Measurements from ENCODE around the gene INSC. TPM values are rescaled to one million over a fixed set of nuclear protein-coding genes. Genes with fewer than 3 reads are reported as not detected.

Gene INSC
- total RNA-seq, 2 donors from 2014 or later = 1.0 TPM; not detected in 1

DNA sequence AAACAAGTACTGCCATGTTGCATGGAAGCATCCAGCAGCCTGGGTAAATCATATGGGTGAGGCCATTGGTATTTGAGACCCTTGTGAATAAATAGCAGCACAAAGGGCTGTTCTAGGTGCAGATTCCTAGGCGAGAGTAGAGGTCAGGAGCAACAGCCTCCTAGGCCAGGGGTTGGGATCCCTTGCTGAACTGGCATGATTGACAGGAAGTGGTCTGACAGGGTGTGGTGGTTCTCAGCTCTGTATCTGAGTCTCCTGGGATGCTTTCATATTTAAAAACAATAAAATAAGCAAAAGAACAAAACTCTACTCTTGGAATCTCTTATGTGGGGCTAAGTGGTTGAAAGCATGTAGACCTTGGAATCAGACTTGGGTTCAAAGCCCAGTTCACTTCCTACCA is 35.8 kb downstream of the INSC start:
- Histone ChIP-seq H3K36me3 (no peaks in the 10 kb centered on the region), H3K4me1 (no peaks in the 10 kb centered on the region), H3K27ac (no peak overlapping the region), H3K9me3 (no peaks in the 10 kb centered on the region), H3K27me3 (no peaks in the 10 kb centered on the region), H3K4me3 (no peak overlapping the region)
- TF ChIP-seq, protein P1, sequence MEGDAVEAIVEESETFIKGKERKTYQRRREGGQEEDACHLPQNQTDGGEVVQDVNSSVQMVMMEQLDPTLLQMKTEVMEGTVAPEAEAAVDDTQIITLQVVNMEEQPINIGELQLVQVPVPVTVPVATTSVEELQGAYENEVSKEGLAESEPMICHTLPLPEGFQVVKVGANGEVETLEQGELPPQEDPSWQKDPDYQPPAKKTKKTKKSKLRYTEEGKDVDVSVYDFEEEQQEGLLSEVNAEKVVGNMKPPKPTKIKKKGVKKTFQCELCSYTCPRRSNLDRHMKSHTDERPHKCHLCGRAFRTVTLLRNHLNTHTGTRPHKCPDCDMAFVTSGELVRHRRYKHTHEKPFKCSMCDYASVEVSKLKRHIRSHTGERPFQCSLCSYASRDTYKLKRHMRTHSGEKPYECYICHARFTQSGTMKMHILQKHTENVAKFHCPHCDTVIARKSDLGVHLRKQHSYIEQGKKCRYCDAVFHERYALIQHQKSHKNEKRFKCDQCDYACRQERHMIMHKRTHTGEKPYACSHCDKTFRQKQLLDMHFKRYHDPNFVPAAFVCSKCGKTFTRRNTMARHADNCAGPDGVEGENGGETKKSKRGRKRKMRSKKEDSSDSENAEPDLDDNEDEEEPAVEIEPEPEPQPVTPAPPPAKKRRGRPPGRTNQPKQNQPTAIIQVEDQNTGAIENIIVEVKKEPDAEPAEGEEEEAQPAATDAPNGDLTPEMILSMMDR (IDR thresholded peaks at IDR 0.05) = no peak
- DNase-seq (ENCODE audit: low spot score) = no peak

DNA sequence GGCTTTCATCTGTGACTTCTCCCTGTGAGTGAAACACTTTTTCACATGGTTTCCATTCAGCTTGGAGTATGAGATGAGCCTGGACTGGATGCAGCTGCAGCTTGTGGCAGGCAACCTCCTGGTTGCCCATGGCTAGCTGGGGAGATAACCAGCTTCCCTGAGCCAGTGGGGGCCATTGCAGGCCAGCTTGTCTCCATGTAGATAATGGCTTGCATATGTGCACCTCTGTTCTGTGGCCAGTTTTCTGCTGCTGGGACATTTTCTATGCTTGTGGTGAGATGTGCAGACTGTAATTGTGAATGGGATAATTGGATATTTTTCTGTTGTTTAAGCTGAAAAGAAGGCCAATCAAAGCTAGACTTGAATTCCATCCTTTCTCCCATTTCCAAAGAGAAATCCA is 38.5 kb downstream of the INSC start:
- Histone ChIP-seq H3K9me3 (no peaks in the 10 kb centered on the region), H3K36me3 (no peaks in the 10 kb centered on the region), H3K27ac (no peak overlapping the region), H3K27me3 (no peaks in the 10 kb centered on the region), H3K4me1 (no peaks in the 10 kb centered on the region), H3K4me3 (no peak overlapping the region)
- TF ChIP-seq, protein P1 (IDR thresholded peaks at IDR 0.05) = no peak
- no peak for DNase-seq (ENCODE audit: low spot score)

DNA sequence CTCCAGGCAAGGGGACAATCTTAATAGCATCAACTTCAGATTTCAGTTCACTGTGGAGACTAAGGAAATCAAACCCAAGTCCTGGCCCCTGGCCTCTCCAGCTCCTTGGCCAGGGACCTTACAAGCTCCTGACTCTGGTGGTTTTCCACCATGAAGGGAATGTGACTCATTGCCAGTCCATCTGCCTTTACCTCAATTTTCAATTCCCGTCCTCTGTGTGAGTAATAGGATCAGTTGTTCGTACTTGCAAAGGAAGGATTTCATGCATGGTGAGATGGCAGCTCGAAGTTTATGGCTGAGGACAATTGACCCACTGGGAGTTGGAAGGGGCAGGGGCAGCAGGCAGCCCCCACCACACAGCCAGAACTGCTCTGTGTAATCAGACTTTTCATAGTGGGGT is 42.5 kb downstream of the INSC start:
- H3K36me3 ChIP-seq = no peaks in the 10 kb centered on the region
- TF ChIP-seq, protein P1 (IDR thresholded peaks at IDR 0.05) = no peak
- H3K9me3 ChIP-seq = no peaks in the 10 kb centered on the region
- H3K27me3 ChIP-seq = no peaks in the 10 kb centered on the region
- H3K27ac ChIP-seq = no peak overlapping the region
- H3K4me3 ChIP-seq = no peak overlapping the region
- no peak for DNase-seq (ENCODE audit: low spot score)
- no peaks in the 10 kb centered on the region for H3K4me1 ChIP-seq

DNA sequence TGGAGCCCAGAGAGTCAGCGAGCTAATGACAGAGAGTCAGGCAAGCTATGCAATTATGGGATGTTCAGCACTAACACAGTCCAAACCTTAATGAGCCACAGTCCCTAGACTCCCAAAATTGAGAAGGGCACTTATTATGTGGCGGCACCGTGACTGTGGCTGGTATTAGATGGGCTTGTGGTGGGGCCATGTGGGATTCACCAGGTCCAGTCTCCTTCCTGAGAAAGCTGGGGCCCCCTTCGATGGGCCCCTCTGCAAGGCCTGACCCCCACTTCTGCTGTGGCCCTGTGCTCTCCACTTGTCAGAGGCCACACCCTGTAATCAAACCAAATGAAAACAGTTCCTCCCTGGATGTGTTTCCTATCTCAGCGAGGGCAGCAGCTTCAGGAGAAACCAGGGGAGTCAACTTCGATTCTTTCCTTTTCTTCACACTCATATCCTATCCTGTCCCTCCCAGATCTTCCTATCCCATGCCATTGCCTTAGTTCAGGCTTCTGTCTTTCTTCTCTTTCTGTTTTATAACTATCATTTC is 42.9 kb downstream of the INSC start:
- no peaks in the 10 kb centered on the region for H3K4me1 ChIP-seq
- H3K27me3 ChIP-seq = no peaks in the 10 kb centered on the region
- no peak overlapping the region for H3K27ac ChIP-seq
- H3K4me3 ChIP-seq = no peak overlapping the region
- DNase-seq (ENCODE audit: low spot score) = no peak
- H3K36me3 ChIP-seq = no peaks in the 10 kb centered on the region
- TF ChIP-seq, protein P1 (IDR thresholded peaks at IDR 0.05) = no peak
- no peaks in the 10 kb centered on the region for H3K9me3 ChIP-seq

DNA sequence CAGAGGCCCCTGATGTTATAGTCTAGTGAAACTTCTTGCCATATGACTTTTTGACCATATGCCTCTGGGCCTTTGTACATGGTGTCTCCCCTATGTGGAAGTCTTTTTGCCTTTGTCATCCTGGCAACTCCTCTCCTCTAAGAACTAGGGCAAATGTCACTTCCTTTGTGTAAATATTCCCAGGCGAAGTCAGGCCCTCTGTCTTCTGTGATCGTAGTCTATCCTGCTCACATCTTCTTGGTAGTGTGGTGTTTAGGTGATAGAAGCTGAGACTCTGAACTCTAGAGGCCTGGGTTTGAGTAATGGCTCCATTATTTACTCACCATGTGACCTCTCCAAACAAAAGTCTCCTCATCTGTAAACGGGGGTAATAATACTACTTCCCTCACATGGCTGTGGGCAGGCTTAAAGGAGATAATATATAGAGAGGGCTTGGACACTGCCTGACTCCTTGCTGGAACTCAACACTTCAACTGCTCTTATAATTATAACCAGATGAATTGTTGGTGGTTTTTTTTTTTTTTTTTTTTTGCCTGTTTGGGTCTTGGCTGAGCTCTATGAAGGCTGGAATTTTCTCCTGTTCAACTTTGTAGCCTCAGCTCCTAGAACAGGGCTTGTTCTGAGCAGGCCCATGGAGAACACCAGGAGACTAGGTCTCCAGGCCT is 43.8 kb downstream of the INSC start:
- Histone ChIP-seq H3K4me1 (no peaks in the 10 kb centered on the region), H3K36me3 (no peaks in the 10 kb centered on the region), H3K27me3 (no peaks in the 10 kb centered on the region), H3K27ac (no peak overlapping the region), H3K9me3 (no peaks in the 10 kb centered on the region), H3K4me3 (no peak overlapping the region)
- no peak for DNase-seq (ENCODE audit: low spot score)
- TF ChIP-seq, protein P1 (IDR thresholded peaks at IDR 0.05) = no peak

DNA sequence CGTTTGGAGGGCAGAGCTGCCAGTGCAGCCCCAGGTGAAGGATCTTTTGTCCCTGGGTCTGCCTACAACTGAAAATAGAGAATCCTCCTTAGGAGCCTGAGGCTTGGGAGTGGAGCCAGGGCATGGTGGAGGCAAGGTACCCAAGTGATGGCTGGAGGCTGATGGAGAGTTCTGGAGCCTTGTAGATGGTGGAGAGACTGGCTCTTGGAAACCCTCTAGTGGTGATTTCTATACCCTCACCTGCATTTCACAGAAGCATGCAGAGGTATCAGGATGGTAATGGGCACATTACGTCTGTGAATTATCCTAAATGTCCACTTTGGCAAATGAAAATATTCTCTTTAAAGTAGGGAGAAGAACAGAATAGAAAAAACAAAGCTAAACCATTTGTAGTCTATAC is 44.4 kb downstream of the INSC start:
- TF ChIP-seq, protein P1 (IDR thresholded peaks at IDR 0.05) = peak in 1 of 2 donors; percentile 36
- Histone ChIP-seq H3K36me3 (no peaks in the 10 kb centered on the region), H3K27me3 (no peaks in the 10 kb centered on the region), H3K9me3 (no peaks in the 10 kb centered on the region), H3K4me3 (no peak overlapping the region), H3K27ac (no peak overlapping the region), H3K4me1 (no peaks in the 10 kb centered on the region)
- DNase-seq (ENCODE audit: low spot score) = no peak

Measured in right atrium auricular region (tissue), 2 donors.